Measurements from ENCODE around the gene LSM14A.

Gene LSM14A

DNA sequence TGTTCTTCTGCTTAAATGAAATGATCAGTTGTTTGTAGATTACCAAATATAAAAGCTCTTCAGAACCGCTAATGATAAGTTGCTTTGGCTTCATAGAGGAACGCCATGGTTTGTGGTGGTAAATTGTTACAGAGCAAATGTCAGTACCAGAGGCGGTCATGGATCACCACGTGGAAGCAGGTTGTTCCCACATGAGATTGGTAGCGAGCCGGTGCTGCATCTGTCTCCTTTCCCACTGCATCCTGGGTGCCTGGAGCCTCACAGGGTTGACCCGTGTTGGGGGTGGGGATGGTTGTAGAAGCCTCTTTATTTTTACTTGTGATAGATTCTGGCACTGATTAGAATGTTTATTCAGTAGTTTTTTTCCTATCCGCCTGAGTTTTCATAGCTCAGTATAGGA lies 96.8 kb downstream of the LSM14A start:
- TF ChIP-seq, protein P1, sequence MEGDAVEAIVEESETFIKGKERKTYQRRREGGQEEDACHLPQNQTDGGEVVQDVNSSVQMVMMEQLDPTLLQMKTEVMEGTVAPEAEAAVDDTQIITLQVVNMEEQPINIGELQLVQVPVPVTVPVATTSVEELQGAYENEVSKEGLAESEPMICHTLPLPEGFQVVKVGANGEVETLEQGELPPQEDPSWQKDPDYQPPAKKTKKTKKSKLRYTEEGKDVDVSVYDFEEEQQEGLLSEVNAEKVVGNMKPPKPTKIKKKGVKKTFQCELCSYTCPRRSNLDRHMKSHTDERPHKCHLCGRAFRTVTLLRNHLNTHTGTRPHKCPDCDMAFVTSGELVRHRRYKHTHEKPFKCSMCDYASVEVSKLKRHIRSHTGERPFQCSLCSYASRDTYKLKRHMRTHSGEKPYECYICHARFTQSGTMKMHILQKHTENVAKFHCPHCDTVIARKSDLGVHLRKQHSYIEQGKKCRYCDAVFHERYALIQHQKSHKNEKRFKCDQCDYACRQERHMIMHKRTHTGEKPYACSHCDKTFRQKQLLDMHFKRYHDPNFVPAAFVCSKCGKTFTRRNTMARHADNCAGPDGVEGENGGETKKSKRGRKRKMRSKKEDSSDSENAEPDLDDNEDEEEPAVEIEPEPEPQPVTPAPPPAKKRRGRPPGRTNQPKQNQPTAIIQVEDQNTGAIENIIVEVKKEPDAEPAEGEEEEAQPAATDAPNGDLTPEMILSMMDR (IDR thresholded peaks at IDR 0.05; ENCODE audit: insufficient read depth, low read length, poor library complexity, severe bottlenecking), result no peak
- no peak for TF ChIP-seq EZH2phosphoT487 (conservative IDR thresholded peaks at IDR 0.05; ENCODE audit: low read length)
- Histone ChIP-seq H3K27me3 (ENCODE audit: low read length) (no peaks in the 10 kb centered on the region), H3K9me3 (ENCODE audit: insufficient read depth, low read length) (no peaks in the 10 kb centered on the region), H3K79me2 (ENCODE audit: insufficient read depth, low read length) (peaks cover 30% of the 10 kb centered on the region), H3K36me3 (ENCODE audit: low read length) (no peaks in the 10 kb centered on the region), H3K9ac (ENCODE audit: low read length) (peak overlapping the region; percentile 34), H3F3A (ENCODE audit: insufficient read depth) (peaks cover 37% of the 10 kb centered on the region), H4K20me1 (ENCODE audit: low read depth, low read length) (no peaks in the 10 kb centered on the region), H3K9me2 (replicated peaks; ENCODE audit: insufficient read depth, low read length) (no peaks in the 10 kb centered on the region), H3K4me3 (ENCODE audit: insufficient read depth, low read length, poor library complexity, severe bottlenecking) (peak overlapping the region; percentile 44), H3K27ac (ENCODE audit: low read depth, low read length) (peak overlapping the region; percentile 96), H2AFZ (ENCODE audit: low read depth, low read length, severe bottlenecking) (peak overlapping the region; percentile 18), H3K4me2 (ENCODE audit: low read depth, low read length, poor library complexity, severe bottlenecking) (peak overlapping the region; percentile 74)

DNA sequence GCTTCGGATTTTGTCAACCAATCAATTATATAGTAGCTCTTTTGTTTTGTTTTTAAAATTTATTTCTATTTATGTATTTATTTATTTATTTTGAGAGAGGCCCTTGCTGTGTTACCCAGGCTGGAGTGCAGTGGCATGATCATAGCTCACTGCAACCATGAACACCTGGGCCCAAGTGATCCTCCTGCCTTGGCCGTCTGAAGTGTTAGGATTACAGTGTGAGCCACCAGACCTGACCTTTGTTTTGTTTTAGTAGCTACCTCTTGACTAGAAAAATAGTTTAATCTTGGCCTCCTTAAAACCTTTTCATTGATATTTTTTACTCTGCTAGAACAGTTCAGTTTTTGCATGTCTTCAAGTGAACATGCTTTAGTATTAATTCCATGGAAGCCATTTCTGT lies 97.2 kb downstream of the LSM14A start:
- H3K4me2 ChIP-seq (ENCODE audit: low read depth, low read length, poor library complexity, severe bottlenecking), result peak overlapping the region; percentile 74
- H3K9ac ChIP-seq (ENCODE audit: low read length), result peak overlapping the region; percentile 64
- peak overlapping the region; percentile 44 for H3K4me3 ChIP-seq (ENCODE audit: insufficient read depth, low read length, poor library complexity, severe bottlenecking)
- no peaks in the 10 kb centered on the region for H3K36me3 ChIP-seq (ENCODE audit: low read length)
- no peaks in the 10 kb centered on the region for H4K20me1 ChIP-seq (ENCODE audit: low read depth, low read length)
- peaks cover 37% of the 10 kb centered on the region for H3F3A ChIP-seq (ENCODE audit: insufficient read depth)
- peak overlapping the region; percentile 96 for H3K27ac ChIP-seq (ENCODE audit: low read depth, low read length)
- TF ChIP-seq, protein P1 (IDR thresholded peaks at IDR 0.05; ENCODE audit: insufficient read depth, low read length, poor library complexity, severe bottlenecking), result no peak
- no peak for TF ChIP-seq EZH2phosphoT487 (conservative IDR thresholded peaks at IDR 0.05; ENCODE audit: low read length)
- H3K9me3 ChIP-seq (ENCODE audit: insufficient read depth, low read length), result no peaks in the 10 kb centered on the region
- H2AFZ ChIP-seq (ENCODE audit: low read depth, low read length, severe bottlenecking), result no peak overlapping the region
- H3K9me2 ChIP-seq (replicated peaks; ENCODE audit: insufficient read depth, low read length), result no peaks in the 10 kb centered on the region
- no peaks in the 10 kb centered on the region for H3K27me3 ChIP-seq (ENCODE audit: low read length)
- peaks cover 30% of the 10 kb centered on the region for H3K79me2 ChIP-seq (ENCODE audit: insufficient read depth, low read length)

DNA sequence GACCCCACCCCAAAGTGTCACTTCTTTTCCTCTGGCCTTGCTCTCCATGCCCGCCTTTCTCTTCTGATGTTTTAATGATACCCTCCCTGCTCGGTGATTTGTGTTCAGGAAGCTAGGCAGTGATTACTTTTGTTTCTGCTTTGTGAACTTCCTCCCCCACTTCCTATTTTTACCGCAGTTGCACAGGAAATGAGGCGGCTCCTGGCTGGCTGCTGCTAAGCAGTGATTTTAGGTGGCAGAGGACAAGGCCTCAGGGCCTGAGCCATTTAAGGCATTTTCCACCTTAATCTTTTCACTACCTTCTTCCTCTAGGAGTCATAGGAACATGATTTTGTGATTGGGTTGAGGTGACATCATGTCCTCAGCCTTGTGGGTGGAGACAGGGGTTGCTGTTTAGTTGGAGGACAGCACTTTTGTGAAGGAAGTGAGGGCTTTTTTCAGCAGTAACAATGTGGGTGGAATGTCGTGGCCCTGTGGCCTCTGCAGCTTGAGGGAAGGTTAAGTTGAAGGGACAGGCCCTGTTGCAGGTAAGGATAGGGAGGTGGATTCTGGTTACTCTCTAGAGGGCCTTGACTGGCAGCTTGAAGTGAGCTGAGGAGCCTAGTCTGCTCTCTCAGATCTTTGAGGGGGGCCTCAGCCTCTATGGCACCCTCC lies 97.8 kb downstream of the LSM14A start:
- peak overlapping the region; percentile 74 for H3K4me2 ChIP-seq (ENCODE audit: low read depth, low read length, poor library complexity, severe bottlenecking)

More for the DNA sequence above, 97.8 kb downstream of the LSM14A start:
- Histone ChIP-seq H3K36me3 (ENCODE audit: low read length) (no peaks in the 10 kb centered on the region), H2AFZ (ENCODE audit: low read depth, low read length, severe bottlenecking) (peak overlapping the region; percentile 38), H3K9ac (ENCODE audit: low read length) (peak overlapping the region; percentile 64), H3K9me3 (ENCODE audit: insufficient read depth, low read length) (no peaks in the 10 kb centered on the region), H3F3A (ENCODE audit: insufficient read depth) (peaks cover 37% of the 10 kb centered on the region), H3K4me3 (ENCODE audit: insufficient read depth, low read length, poor library complexity, severe bottlenecking) (peak overlapping the region; percentile 44), H3K79me2 (ENCODE audit: insufficient read depth, low read length) (peaks cover 33% of the 10 kb centered on the region), H3K27ac (ENCODE audit: low read depth, low read length) (peak overlapping the region; percentile 96), H3K27me3 (ENCODE audit: low read length) (no peaks in the 10 kb centered on the region), H3K9me2 (replicated peaks; ENCODE audit: insufficient read depth, low read length) (no peaks in the 10 kb centered on the region), H4K20me1 (ENCODE audit: low read depth, low read length) (no peaks in the 10 kb centered on the region)
- TF ChIP-seq EZH2phosphoT487 (conservative IDR thresholded peaks at IDR 0.05; ENCODE audit: low read length), result no peak
- TF ChIP-seq, protein P1 (IDR thresholded peaks at IDR 0.05; ENCODE audit: insufficient read depth, low read length, poor library complexity, severe bottlenecking), result no peak

Data from SU-DHL-6 (cell line).